K562 (cell line): Measurements from ENCODE around the gene WFDC9. TPM values are rescaled to one million over a fixed set of nuclear protein-coding genes. Genes with fewer than 3 reads are reported as not detected.

ENCODE experiments used
- ATAC-seq: fragments of 200-7000 bp; cut with Tn5 transposase; 3 replicates; pipeline ENCODE4 v1.9.1; 2020; ENCODE audit warnings: moderate library complexity
- BruUV-seq: library from RNA; stranded (reverse); fragments of 400-500 nt; replicated peaks from 2 replicates; lab custom pipeline; 2021; lab: Mats Ljungman, UMichigan
- CTCF ChIA-PET: fragments of 300-600 bp; formaldehyde crosslinking; extraction: SDS; loops from one replicate; lab custom pipeline; 2021; ENCODE audit warnings: low intra/inter-chr PET ratio; lab: Yijun Ruan, JAX
- POLR2A ChIA-PET: fragments of 300-600, 350-650 bp; sonication (Branson Sonifier 250); formaldehyde crosslinking; extraction: SDS; loops from one replicate; lab custom pipeline; 2021; ENCODE audit warnings: antibody characterized with exemption, inconsistent platforms; lab: Yijun Ruan, JAX
- DNase-seq, 4 experiments: peaks; one replicate each; pipeline versions ENCODE4 v3.0.0 to v3.0.0-alpha.2; 2011 to 2018; ENCODE audit warnings: low spot score in 3 of 4, mixed read lengths in 3 of 4; ENCODE audit errors: extremely low read depth in 1 of 4
- FAIRE-seq: peaks from 2 replicates; lab custom pipeline; 2011; peaks lifted over from hg19 to GRCh38; lab: Jason Lieb, UNC
- H2AFZ ChIP-seq: 2 replicates; pipeline ENCODE4 v1.6.0; 2011; ENCODE audit warnings: low read depth, low read length, control low read depth, inconsistent platforms
- H3K27ac ChIP-seq: fragments of 200-600 bp; 3 replicates; pipeline ENCODE4 v1.8.0; 2011; ENCODE audit warnings: low read depth, mild to moderate bottlenecking, control low read depth, inconsistent platforms, low read length, moderate library complexity, mixed read lengths; ENCODE audit errors: extremely low read depth
- H3K27me3 ChIP-seq, 2 experiments: fragments of 300-600 bp in 1 of 2; 2 replicates in 1 of 2; 3 replicates in 1 of 2; pipeline versions ENCODE4 v1.6.0 to v1.8.0; 2011; ENCODE audit warnings: inconsistent platforms in 2 of 2, low read length in 2 of 2, mild to moderate bottlenecking in 1 of 2, mixed read lengths in 1 of 2, moderate library complexity in 1 of 2; ENCODE audit not compliant: control insufficient read depth in 2 of 2, insufficient read depth in 2 of 2
- H3K36me3 ChIP-seq: fragments of 300-600 bp; 3 replicates; pipeline ENCODE4 v1.8.0; 2011; ENCODE audit warnings: mild to moderate bottlenecking, low read length, inconsistent platforms; ENCODE audit not compliant: control insufficient read depth, insufficient read depth
- H3K4me1 ChIP-seq, 2 experiments: fragments of 200-600 bp in 1 of 2; replicated peaks in 1 of 2; 2 replicates in 1 of 2; 3 replicates in 1 of 2; pipeline versions ENCODE4 v1.5.1 to v1.8.0; 2011; ENCODE audit warnings: inconsistent platforms in 2 of 2, low read length in 2 of 2, mild to moderate bottlenecking in 1 of 2, mixed read lengths in 1 of 2, moderate library complexity in 1 of 2; ENCODE audit not compliant: control insufficient read depth in 2 of 2, insufficient read depth in 2 of 2
- H3K4me2 ChIP-seq: 2 replicates; pipeline ENCODE4 v1.6.1; 2011; ENCODE audit warnings: low read length, control low read depth, inconsistent platforms, mixed read lengths; ENCODE audit not compliant: insufficient read depth
- H3K4me3 ChIP-seq: fragments of 200-600 bp; sonication (generic), shearing (Covaris generic); 2 replicates; pipeline ENCODE4 v1.5.1; 2016; ENCODE audit warnings: control low read depth, inconsistent platforms
- H3K79me2 ChIP-seq: fragments of 200-600 bp; 3 replicates; pipeline ENCODE4 v1.8.0; 2011; ENCODE audit warnings: low read length, inconsistent platforms; ENCODE audit not compliant: control insufficient read depth, insufficient read depth
- H3K9ac ChIP-seq, 2 experiments: 2 replicates each; pipeline versions ENCODE4 v1.6.0 to v1.6.1; 2011; ENCODE audit warnings: low read depth in 2 of 2, low read length in 2 of 2, control low read depth in 1 of 2, inconsistent platforms in 1 of 2, mild to moderate bottlenecking in 1 of 2, mixed read lengths in 1 of 2; ENCODE audit not compliant: insufficient read depth in 1 of 2
- H3K9me1 ChIP-seq: one replicate; pipeline ENCODE4 v1.6.0; 2011; ENCODE audit warnings: inconsistent platforms, mild to moderate bottlenecking, low read length, moderate library complexity; ENCODE audit not compliant: control insufficient read depth, insufficient read depth
- H3K9me3 ChIP-seq: replicated peaks from 2 replicates; pipeline ENCODE4 v1.5.1; 2011; ENCODE audit warnings: low read depth, low read length, inconsistent platforms; ENCODE audit not compliant: control insufficient read depth, insufficient read depth
- H4K20me1 ChIP-seq: replicated peaks from 2 replicates; pipeline ENCODE4 v1.6.1; 2011; ENCODE audit warnings: low read length, inconsistent platforms, mixed read lengths; ENCODE audit not compliant: control insufficient read depth, insufficient read depth
- BMI1 ChIP-seq: fragments of 150-350 bp; IDR thresholded peaks from 2 replicates; pipeline ENCODE4 v1.6.1; 2014; ENCODE audit warnings: low read length
- HDAC2 ChIP-seq: fragments of 450-650 bp; IDR thresholded peaks from 2 replicates; pipeline ENCODE4 v1.6.1; 2016; ENCODE audit warnings: mild to moderate bottlenecking
- MYBL2 ChIP-seq, 2 experiments: fragments of 450-650 bp in 1 of 2; sonication (generic) in 1 of 2; formaldehyde crosslinking in 1 of 2; IDR thresholded peaks; 2 replicates each; pipeline versions ENCODE4 v1.6.1 to v1.8.1; 2017 to 2022; ENCODE audit warnings: borderline replicate concordance in 1 of 2, inconsistent platforms in 1 of 2, low read depth in 1 of 2, mild to moderate bottlenecking in 1 of 2, missing genetic modification reagents in 1 of 2, moderate library complexity in 1 of 2
- NCOA2 ChIP-seq, 2 experiments: fragments of 450-650 bp; IDR thresholded peaks; 2 replicates each; pipeline ENCODE4 v1.6.1; 2018; ENCODE audit warnings: mild to moderate bottlenecking in 2 of 2, moderate library complexity in 1 of 2; ENCODE audit not compliant: partially characterized antibody in 2 of 2
- POLR3A ChIP-seq: IDR thresholded peaks from 2 replicates; pipeline ENCODE4 v1.6.1; 2011; ENCODE audit warnings: borderline replicate concordance, mild to moderate bottlenecking, moderate library complexity; ENCODE audit not compliant: insufficient read length, insufficient read depth; ENCODE audit errors: extremely low read depth
- SP1 ChIP-seq: sonication (generic); formaldehyde crosslinking; IDR thresholded peaks from 2 replicates; pipeline ENCODE4 v1.8.1; 2022; ENCODE audit warnings: mild to moderate bottlenecking, missing genetic modification reagents
- ZBTB34 ChIP-seq: fragments of 250-450 bp; sonication (Bioruptor Pico); IDR thresholded peaks from 2 replicates; pipeline ENCODE4 v1.8.0; 2021; ENCODE audit warnings: mild to moderate bottlenecking, moderate library complexity
- ZNF174 ChIP-seq: fragments of 250-450 bp; sonication (Bioruptor Pico); IDR thresholded peaks from 2 replicates; pipeline ENCODE4 v1.4.0; 2020; ENCODE audit warnings: mild to moderate bottlenecking
- ZNF184 ChIP-seq: sonication (generic); formaldehyde crosslinking; IDR thresholded peaks from 2 replicates; pipeline ENCODE4 v1.5.0; 2020; ENCODE audit warnings: missing genetic modification reagents
- ZNF444 ChIP-seq: fragments of 250-450 bp; sonication (Bioruptor Pico); IDR thresholded peaks from 2 replicates; pipeline ENCODE4 v1.4.0; 2020; ENCODE audit warnings: mild to moderate bottlenecking, moderate library complexity
- ZNF584 ChIP-seq: fragments of 200-800 bp; sonication (Bioruptor generic); IDR thresholded peaks from 2 replicates; pipeline ENCODE4 v1.6.1; 2016; ENCODE audit warnings: low read depth, mild to moderate bottlenecking, missing genetic modification characterization, missing compliant biosample characterization
- WGBS: fragments of 100-300 bp; shearing (Covaris generic); methylation state at CpG from one replicate; pipeline ENCODE4 v1.1.6; 2016; ENCODE audit warnings: low coverage, mixed read lengths; ENCODE audit not compliant: insufficient coverage; ENCODE audit errors: missing lambda C conversion rate; 5-methylcytosine and 5-hydroxymethylcytosine counted together
- in situ Hi-C: fragments of 300-500 bp; cut with MboI; formaldehyde crosslinking; loops from 4 replicates; pipeline ENCODE4 v1.15.0; 2018; ENCODE audit warnings: inconsistent platforms, mixed read lengths
- intact Hi-C: fragments of 100-400 bp; cut with micrococcal nuclease; formaldehyde crosslinking; loops from 2 replicates; pipeline ENCODE4 v1.14.2; 2022
- polyA plus RNA-seq, 8 experiments: library from polyadenylated mRNA; depleted of rRNA in 4 of 8; stranded (reverse) in 5 of 8; unstranded in 3 of 8; fragments of >200 nt; fragmentation: Nextera tagmentation in 2 of 8; fragmentation: Illumina TruSeq in 1 of 8; extraction: Ambion mirVana in 2 of 8; extraction: Trizol in 1 of 8; gene quantifications; 2 replicates each; pipeline versions ENCODE4 v1.2.1 to v1.2.3, GENCODE V29; 2011 to 2014; ENCODE audit warnings: inconsistent platforms in 1 of 8, missing spikeins in 1 of 8
- total RNA-seq, 7 experiments: library from RNA; depleted of rRNA in 6 of 7; stranded (reverse); fragments of >200 nt in 6 of 7; fragmentation: Illumina TruSeq in 2 of 7; extraction: Trizol in 2 of 7; gene quantifications; 2 replicates each; pipeline versions ENCODE4 v1.2.1 to v1.2.3, GENCODE V29; 2011 to 2021; ENCODE audit warnings: low replicate concordance in 1 of 7

Gene WFDC9
- total and polyA plus RNA-seq, 9 of the 15 experiments (the other 6 are each of a cell fraction or from before 2014, with no cell fraction given), result not detected

GRCh38 chr20:45607810-45608209 is 23.3 kb downstream of the WFDC9 start:
- Histone ChIP-seq H3K4me1 (no peaks in the 10 kb centered on the region; a peak in 1 of 5 replicates), H3K4me2 (no peak overlapping the region), H2AFZ (no peak overlapping the region), H3K4me3 (no peak overlapping the region), H3K27ac (no peak overlapping the region), H3K79me2 (no peaks in the 10 kb centered on the region), H3K36me3 (no peaks in the 10 kb centered on the region), H3K27me3 (no peaks in the 10 kb centered on the region), H3K9ac (no peak overlapping the region), H4K20me1 (no peaks in the 10 kb centered on the region), H3K9me3 (no peaks in the 10 kb centered on the region), H3K9me1 (no peaks in the 10 kb centered on the region)
- BruUV-seq, result no TSS peak
- ChIA-PET CTCF (no interaction called here), POLR2A (no interaction called here)
- FAIRE-seq (no peak), ATAC-seq (no peak), DNase-seq (no peak)
- intact Hi-C loops (no loop called here), in situ Hi-C loops (no loop called here)
- no peak for TF ChIP-seq SP1 (CRISPR knock-in tag)
- no peak for TF ChIP-seq ZNF584 (CRISPR knock-in tag)
- no peak for TF ChIP-seq ZNF444
- TF ChIP-seq HDAC2, result no peak
- no peak for TF ChIP-seq MYBL2 (IDR thresholded peaks at IDR 0.05; ENCODE audit: low read depth)
- TF ChIP-seq MYBL2 (CRISPR knock-in tag; IDR thresholded peaks at IDR 0.05; ENCODE audit: borderline replicate concordance), result no peak
- no peak for TF ChIP-seq ZBTB34 (CRISPR knock-in tag)
- TF ChIP-seq BMI1, result no peak
- TF ChIP-seq POLR3A, result no peak
- TF ChIP-seq NCOA2 (IDR thresholded peaks at IDR 0.05; ENCODE audit: partially characterized antibody in 2 of 2), result no peak
- TF ChIP-seq ZNF184 (CRISPR knock-in tag), result no peak
- no peak for TF ChIP-seq ZNF174 (CRISPR knock-in tag)
- WGBS, result 4% methylated on average over 1 of the region's 1 CpG
